ENCODE data around the gene ISLR.
"Not testable (repeated sequence)": the region's sequence is repeated elsewhere in the genome, so short reads cannot be mapped to it uniquely, and the experiment has no call there.

Gene ISLR

DNA sequence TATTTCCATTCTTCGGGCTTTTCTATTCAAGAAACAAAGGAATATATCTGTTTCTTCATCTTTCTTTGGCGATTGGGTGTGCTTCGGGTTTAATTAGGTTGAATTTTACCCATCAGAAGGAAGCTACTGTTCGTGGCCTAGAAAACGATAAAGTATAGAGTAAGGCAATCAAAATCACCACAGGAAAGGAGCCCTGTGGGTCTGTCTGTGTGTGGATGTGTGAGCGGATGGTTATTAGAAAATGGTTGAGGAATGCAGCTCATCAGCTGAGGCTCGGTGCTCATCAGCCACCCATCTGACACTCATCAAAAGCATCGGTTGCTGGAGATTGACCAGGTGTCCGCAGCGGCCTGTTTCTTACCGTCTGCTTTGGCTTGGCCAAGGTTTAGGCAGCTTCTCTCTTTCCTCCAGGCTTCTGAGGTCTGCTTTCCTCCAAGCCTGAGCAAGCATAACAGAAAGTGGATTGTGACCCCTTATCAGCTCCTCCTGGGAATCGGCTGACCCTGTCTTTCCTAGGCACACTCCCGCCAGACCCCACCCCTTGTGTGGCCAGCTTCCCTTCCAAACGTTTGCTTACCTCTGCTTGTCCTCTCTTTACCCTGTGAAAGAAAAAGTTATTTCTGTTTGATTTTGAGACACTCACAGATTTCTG lies 17.6 kb upstream of the ISLR start:
- no peak for DNase-seq
- no peaks in the 10 kb centered on the region for H3K9me3 Mint-ChIP-seq
- H3K36me3 Mint-ChIP-seq = no peaks in the 10 kb centered on the region
- H3K27ac Mint-ChIP-seq = no peak overlapping the region
- ATAC-seq (replicated peaks) = no peak
- H3K4me1 Mint-ChIP-seq = peaks cover 5 to 6% of the 10 kb centered on the region in 2 donors
- H3K27me3 Mint-ChIP-seq = peaks cover 42 to 44% of the 10 kb centered on the region in 2 donors
- no peak overlapping the region for H3K4me3 Mint-ChIP-seq

DNA sequence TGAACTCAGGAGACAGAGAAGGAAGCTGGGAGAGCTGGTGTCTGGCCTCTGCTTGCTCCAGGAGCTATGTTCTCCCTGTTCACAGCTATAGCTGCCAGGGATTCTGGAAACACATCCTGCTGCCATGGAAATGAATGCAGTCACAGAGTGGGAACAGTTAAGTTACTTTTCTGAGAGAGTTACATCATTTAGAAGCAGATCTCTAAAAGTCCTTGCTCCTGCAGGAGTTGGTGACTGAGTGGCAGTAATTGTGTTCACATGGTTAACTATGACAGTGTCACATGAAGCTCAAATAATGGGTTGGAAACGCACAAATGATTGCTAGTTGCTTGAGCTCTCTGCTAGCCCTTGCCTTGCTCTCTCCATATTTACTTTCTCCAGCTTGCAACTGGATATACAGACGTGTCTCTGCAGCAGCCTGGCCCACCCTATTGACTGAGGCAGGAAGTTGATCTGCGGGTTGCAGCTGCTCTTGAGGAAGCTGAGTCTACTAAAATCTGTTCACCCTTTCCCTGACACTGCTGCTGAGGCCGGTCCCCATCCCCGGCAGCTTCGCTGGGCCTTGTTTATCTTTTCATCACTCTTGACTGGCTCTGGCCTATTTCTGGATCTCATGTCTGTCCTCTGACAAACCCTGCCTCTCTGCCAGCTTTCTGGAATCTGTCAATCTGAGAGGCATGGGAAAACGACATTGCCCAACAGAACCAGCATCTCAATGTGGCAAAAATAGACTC lies 16.7 kb upstream of the ISLR start:
- H3K9me3 Mint-ChIP-seq = no peaks in the 10 kb centered on the region
- H3K27ac Mint-ChIP-seq = no peak overlapping the region

DNA sequence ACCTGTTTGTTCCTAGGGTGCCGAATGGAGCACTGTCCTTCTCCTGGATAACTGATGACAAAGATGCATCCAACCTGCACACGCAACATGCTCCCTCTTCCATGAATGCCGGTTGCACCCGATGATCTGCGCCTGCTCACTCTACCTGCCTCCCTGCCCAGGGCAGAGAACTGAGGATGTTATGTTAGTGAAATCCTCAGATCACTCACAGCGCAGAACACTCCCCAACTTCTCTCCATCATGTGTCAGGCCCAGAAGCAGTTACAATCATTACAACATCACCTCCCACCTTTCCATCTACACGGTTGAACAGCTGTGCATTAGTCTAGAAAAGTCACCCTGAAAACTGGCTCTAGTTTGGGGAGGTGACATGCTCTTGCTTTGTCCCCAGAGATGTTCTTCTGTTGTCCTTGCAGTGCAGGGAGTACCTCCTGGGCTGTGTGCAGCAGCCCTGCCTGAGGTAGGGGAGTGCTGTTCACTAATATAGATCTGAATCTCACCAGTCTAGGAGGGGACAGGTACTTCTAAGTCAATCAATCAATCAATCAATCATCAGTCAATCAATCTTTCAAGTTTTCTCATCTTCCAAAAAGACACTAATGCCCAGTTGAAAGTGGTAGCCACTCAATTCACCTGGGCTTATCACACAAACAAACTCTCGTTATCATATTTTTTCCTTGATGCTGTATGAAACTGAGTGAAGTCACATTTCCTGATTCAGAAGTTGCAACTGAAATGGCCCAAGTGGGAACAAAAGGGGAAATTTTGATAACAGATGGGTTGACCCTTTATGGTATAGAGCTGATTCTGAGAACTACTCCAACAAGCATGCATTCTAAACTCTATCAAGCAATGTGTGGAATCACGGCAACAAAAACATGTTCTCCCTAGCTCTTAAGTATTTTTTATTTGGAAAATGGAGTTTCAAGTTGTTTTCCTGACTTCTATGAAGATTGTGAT lies 15.4 kb upstream of the ISLR start:
- Mint-ChIP-seq H3K36me3 (no peaks in the 10 kb centered on the region), H3K4me3 (no peak overlapping the region), H3K9me3 (no peaks in the 10 kb centered on the region), H3K4me1 (peaks cover 5 to 6% of the 10 kb centered on the region in 2 donors), H3K27ac (peak overlapping the region; percentile 7), H3K27me3 (peaks cover 41 to 44% of the 10 kb centered on the region in 2 donors)
- ATAC-seq (replicated peaks) (no peak), DNase-seq (no peak)

More for the DNA sequence above, 16.7 kb upstream of the ISLR start:
- Mint-ChIP-seq H3K4me1 (peaks cover 5 to 6% of the 10 kb centered on the region in 2 donors), H3K27me3 (peaks cover 39 to 43% of the 10 kb centered on the region in 2 donors), H3K36me3 (no peaks in the 10 kb centered on the region), H3K4me3 (no peak overlapping the region)
- ATAC-seq (replicated peaks) (no peak), DNase-seq (no peak)

DNA sequence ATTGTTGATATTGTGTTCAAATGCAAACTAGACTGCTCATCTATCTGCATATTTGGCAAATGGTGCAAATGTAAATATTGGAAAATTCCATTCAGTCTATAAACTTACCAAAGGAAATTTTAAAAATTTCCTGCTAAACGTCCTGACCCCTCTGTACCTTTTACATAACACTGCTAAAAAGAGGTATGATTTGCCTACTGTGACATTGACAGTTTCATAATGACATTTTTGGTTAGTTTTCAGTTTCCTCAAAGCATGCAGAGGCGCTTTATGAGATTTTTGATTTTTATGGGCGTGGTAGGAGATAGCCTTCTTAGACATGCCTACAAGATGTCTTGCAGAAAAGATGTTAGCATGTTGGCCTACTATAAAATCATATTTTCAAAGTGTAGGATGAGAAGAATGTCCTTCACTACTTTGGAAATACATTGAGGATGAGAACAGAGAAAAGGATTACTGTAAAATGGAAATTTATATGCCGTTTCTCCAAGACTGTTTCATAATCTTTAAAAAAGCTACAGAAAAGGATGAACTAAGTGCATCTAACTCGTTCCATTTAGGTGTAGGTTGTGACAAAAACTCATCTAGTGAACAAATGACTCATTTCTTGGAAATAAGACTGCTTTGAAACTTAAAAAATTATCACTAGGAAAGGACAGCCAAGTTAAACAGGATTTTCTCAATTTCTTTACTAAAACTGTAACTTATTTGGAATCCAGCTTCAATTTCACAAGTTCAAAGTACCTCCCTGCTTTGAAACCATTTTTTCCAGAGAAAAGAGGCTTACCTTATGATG lies 14.5 kb upstream of the ISLR start:
- Mint-ChIP-seq H3K27ac (no peak overlapping the region), H3K4me1 (peaks cover 5 to 6% of the 10 kb centered on the region in 2 donors), H3K9me3 (no peaks in the 10 kb centered on the region), H3K36me3 (no peaks in the 10 kb centered on the region), H3K27me3 (peaks cover 42 to 45% of the 10 kb centered on the region in 2 donors), H3K4me3 (no peak overlapping the region)
- DNase-seq = no peak
- ATAC-seq (replicated peaks) = peak in 1 of 2 donors; percentile 54

DNA sequence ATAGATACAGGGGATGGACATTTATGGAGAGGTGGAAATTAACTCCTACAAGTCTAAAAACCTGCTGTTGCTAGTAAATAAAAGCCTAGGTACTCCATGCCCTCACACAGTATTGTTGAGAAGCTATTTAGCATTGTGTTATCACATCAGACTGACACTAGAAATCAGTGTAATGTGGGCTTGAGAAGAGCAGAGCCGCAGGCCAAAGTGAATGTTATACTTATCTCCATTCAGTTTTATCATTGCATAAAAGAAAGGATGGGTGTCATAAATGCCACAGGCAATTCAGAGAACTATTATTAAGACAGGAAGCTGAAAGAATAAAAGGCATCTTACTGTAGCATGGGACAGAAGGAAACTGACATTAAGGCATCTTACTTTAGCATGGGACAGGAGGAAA lies 13.7 kb upstream of the ISLR start:
- no peak for ATAC-seq (replicated peaks)
- no peaks in the 10 kb centered on the region for H3K36me3 Mint-ChIP-seq
- peaks cover 42 to 46% of the 10 kb centered on the region in 2 donors for H3K27me3 Mint-ChIP-seq
- H3K9me3 Mint-ChIP-seq = peaks cover 0 to 2% of the 10 kb centered on the region in 2 donors
- peaks cover 5 to 6% of the 10 kb centered on the region in 2 donors for H3K4me1 Mint-ChIP-seq
- no peak overlapping the region for H3K27ac Mint-ChIP-seq
- DNase-seq = no peak
- H3K4me3 Mint-ChIP-seq = no peak overlapping the region

DNA sequence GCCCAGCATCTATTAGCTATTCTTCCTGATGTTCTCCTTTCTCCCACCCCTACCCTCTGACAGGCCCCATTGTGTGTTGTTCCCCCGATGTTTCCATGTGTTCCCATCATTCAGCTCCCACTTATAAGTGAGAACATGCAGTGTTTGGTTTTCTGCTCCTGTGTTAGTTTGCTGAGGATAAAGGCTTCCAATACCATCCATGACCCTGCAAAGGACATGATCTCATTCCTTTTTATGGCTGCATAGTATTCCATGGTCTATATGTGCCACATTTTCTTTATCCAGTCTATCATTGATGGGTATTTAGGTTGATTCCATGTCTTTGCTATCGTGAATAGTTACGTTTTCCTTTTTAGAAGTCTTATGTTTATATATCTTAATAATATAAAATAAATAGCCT lies 13.1 kb upstream of the ISLR start:
- not testable (repeated sequence) for DNase-seq; ATAC-seq (replicated peaks); H3K4me3 Mint-ChIP-seq; H3K4me1 Mint-ChIP-seq; H3K9me3 Mint-ChIP-seq; H3K27ac Mint-ChIP-seq; H3K36me3 Mint-ChIP-seq
- peaks cover 38 to 41% of the 10 kb centered on the region in 2 donors for H3K27me3 Mint-ChIP-seq

DNA sequence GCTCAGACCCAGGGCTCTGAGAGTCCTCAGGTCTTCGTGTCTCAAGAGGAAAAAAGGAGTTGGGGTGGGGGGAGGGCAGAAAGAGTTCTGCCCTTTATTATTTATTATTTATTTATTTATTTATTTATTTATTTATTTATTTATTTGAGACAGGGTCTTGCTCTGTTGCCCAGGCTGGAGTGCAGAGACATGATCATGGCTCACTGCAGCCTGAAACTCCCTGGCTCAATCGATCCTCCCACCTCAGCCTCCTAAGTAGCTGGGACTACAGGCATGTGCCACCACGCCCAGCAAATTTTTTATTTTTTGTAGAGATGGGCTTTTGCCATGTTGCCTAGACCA lies 11.3 kb upstream of the ISLR start:
- H3K4me3 Mint-ChIP-seq; DNase-seq; H3K27ac Mint-ChIP-seq; H3K4me1 Mint-ChIP-seq; ATAC-seq (replicated peaks); H3K9me3 Mint-ChIP-seq; H3K36me3 Mint-ChIP-seq: not testable (repeated sequence)
- H3K27me3 Mint-ChIP-seq = peaks cover 33 to 41% of the 10 kb centered on the region in 2 donors

DNA sequence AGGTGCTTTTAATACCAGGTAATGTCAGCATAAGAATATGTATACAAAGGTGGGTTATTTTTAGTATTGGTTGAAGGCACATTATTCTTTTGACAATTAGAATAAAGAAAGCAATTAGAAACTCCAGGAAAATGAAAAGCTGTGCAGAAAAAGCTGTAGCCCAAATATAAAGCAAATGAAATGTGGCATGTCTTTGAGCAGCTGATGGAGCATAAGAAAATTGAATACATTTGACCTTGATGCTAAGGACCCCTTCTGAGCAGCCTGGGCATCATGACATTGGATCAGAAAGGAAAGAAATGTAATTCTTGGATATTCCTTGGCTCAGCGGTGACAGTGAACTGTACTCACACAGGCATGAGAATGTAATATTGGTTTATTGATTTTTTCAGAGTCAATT lies 8.0 kb upstream of the ISLR start:
- no peak overlapping the region for H3K4me3 Mint-ChIP-seq

DNA sequence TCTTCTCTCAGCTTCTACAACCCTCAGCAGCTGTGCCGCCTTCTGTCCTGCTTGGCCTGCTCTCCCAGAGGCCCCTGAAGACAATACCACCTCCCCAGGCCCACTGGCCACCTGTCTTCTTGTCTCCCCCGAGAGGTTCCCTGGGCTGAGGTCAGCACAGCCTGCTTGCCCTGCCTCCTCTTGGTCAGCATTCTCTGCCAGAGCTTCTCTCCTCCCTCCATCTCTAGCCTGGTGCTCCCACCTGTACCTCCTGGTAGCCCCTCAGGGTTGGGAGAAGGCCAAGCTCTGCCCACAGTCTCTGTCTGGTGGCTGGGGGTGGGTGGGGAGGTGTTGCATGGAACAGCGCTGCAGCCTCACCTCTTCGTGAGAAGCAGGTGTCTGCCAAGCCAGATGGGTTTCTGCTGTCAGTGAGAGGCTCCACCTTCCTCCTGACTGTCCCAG lies 5.6 kb upstream of the ISLR start:
- Mint-ChIP-seq H3K4me1 (no peaks in the 10 kb centered on the region), H3K4me3 (no peak overlapping the region), H3K36me3 (no peaks in the 10 kb centered on the region), H3K27me3 (peaks cover 32 to 34% of the 10 kb centered on the region in 2 donors), H3K9me3 (peaks cover 0 to 2% of the 10 kb centered on the region in 2 donors), H3K27ac (no peak overlapping the region)
- DNase-seq = no peak
- no peak for ATAC-seq (replicated peaks)

More for the DNA sequence above, 8.0 kb upstream of the ISLR start:
- ATAC-seq (replicated peaks) = no peak
- no peaks in the 10 kb centered on the region for H3K36me3 Mint-ChIP-seq
- no peak for DNase-seq
- peaks cover 0 to 2% of the 10 kb centered on the region in 2 donors for H3K9me3 Mint-ChIP-seq
- peaks cover 41 to 42% of the 10 kb centered on the region in 2 donors for H3K27me3 Mint-ChIP-seq
- no peak overlapping the region for H3K27ac Mint-ChIP-seq
- no peaks in the 10 kb centered on the region for H3K4me1 Mint-ChIP-seq

DNA sequence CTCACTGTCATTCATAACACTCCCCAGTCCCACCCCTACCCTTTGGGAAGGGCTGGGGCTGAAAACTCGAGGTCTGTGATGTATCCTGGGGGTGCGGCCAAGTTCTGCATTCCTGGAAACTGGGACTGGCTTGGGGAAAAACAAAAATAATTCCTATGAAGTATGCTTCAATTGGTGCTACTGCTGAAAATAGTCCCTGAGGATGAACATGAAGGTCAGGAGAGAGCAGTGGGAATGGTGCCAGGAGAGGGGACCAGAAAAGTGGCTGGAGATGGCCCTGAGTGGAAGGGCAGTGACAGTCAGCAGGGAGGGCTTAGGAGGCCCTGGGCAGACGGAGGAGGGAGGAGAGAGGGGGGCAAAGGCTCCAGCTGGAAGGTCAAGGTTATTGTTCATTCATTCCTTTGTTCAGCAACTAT lies 4.8 kb upstream of the ISLR start:
- H3K9me3 Mint-ChIP-seq = peaks cover 0 to 2% of the 10 kb centered on the region in 2 donors
- no peak overlapping the region for H3K4me3 Mint-ChIP-seq
- no peak overlapping the region for H3K27ac Mint-ChIP-seq
- H3K36me3 Mint-ChIP-seq = no peaks in the 10 kb centered on the region
- peaks cover 24 to 26% of the 10 kb centered on the region in 2 donors for H3K27me3 Mint-ChIP-seq
- DNase-seq = no peak
- ATAC-seq (replicated peaks) = no peak
- no peaks in the 10 kb centered on the region for H3K4me1 Mint-ChIP-seq

DNA sequence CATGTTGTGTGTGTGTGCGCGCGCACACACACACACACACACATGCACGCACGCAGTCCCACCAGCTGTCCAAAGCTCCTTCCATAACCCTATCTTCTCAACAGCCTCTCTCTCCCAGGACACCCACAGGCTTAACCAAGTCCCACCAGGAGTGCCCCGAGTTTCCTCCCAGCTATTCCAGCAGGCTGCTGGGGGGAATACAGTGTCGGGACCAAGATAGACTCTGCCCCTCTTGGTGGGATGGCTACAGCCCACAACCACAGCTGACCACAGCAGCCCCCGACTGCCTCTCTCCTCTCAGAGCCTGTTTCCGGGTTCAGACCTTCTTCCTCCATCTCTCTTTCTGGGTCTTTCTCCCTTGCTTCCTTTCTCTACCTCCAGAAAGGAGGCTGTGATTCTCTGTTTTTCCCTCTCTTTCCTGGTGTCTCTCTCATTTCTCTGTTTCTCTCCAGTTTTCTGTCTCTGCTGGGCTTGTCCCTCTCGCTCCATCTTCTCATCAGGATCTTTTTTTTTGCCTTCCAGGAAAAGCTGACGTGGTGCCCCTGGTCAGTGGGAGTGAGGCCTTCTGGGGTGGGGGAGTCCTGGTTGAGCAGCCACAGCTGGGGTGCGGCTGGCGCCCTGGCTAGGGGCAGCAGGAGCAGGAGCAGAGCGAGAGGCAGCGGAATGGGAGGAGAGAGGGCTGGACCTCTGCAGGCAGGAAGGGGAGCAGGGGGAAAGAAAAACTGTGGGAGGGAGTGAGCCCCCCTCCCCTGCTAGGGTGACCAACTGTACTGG lies 3.3 kb upstream of the ISLR start:
- H3K27me3 Mint-ChIP-seq = peaks cover 17 to 20% of the 10 kb centered on the region in 2 donors
- H3K36me3 Mint-ChIP-seq = no peaks in the 10 kb centered on the region
- no peak overlapping the region for H3K27ac Mint-ChIP-seq
- H3K4me3 Mint-ChIP-seq = no peak overlapping the region
- no peaks in the 10 kb centered on the region for H3K9me3 Mint-ChIP-seq
- DNase-seq = no peak
- no peaks in the 10 kb centered on the region for H3K4me1 Mint-ChIP-seq
- ATAC-seq (replicated peaks) = no peak

DNA sequence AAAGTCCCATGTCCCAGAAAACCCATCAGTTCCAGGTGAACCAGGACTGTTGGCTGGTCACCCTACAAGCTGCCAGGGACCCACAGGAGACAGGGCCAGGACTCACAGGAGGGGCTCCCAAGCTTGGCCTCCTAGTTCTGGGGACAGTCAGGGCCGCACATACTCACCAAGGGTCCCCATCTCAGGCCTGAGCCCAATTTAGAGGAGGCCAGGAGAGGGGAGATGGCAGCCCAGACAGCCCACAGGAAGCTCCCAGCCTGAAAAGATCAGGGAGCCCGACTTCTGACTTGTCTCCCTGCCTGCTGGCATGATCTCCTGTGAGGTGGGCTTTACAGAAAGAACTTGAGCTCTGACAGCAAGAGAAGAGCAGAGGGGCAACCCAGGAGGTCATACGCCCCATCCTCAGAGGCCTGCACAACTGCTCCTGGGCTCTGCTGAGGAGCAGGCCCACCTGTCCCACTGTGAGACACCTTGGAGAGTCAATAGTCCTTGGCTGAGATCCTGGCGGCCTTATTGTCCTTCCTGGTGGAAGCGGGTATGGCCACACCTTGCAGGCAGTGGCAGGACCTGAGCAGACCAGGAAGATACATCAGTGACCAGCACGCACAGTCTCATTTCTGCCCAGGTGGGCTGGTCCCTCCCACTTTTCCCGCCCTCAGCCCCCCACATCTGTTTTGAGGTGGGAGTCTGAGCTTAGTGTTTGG lies 2.5 kb upstream of the ISLR start:
- Mint-ChIP-seq H3K9me3 (no peaks in the 10 kb centered on the region), H3K4me1 (no peaks in the 10 kb centered on the region), H3K36me3 (no peaks in the 10 kb centered on the region), H3K27me3 (peaks cover 17 to 20% of the 10 kb centered on the region in 2 donors), H3K27ac (no peak overlapping the region), H3K4me3 (no peak overlapping the region)
- ATAC-seq (replicated peaks) (no peak), DNase-seq (no peak)

Measured in stimulated activated naive B cell treated with anti-CD40 and anti-IgM and Interleukin-4, amounts not matched to agents 10 μg/mL and 1 μg/mL and 100 μg/mL, for 72 hours (primary cell).